ENCODE measurements around the gene ARHGEF6. TPM values are rescaled to one million over a fixed set of nuclear protein-coding genes. Genes with fewer than 3 reads are reported as not detected.
A peak's percentile ranks its signal among the peaks of the same experiment; 100 is the strongest.

Gene ARHGEF6
- total and polyA plus RNA-seq, 2 experiments from 2014 or later: 4.3 to 7.7 TPM

DNA sequence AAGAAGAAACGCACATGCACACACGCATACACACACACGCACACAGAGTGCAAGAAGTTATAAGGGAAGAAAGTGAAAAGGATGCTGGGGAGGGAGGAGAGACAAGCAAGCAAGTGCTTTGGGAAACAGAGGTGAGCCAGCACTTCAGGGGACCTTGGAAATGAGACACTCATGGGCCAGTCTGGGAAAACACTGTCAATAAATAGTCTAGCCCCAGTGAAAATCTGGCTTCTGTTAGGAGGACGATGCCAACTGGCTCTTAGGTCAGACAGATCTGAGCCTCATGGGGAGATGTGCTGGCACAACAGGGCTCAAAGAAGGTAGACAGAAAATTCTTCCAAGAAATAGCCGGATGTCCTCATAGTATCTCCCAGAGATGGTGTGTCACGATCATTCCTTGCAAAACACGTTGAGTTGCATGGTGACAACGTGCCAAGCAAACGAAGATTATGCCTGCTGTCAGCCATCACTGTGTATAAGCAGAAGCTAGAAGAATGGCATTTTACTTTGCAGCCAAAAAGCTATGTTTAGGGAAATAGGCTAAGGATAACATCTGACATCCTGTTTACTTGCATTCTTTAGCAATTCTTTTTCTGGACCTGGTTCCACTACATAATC lies 557 bp upstream of the ARHGEF6 start:
- Histone ChIP-seq H3K9me2 (ENCODE audit: insufficient read depth) (no peaks in the 10 kb centered on the region), H3K79me2 (ENCODE audit: insufficient read depth) (no peaks in the 10 kb centered on the region), H3K27me3 (replicated peaks; ENCODE audit: insufficient read depth) (no peaks in the 10 kb centered on the region), H3K36me3 (ENCODE audit: low read depth) (no peaks in the 10 kb centered on the region), H4K20me1 (ENCODE audit: insufficient read depth) (no peaks in the 10 kb centered on the region), H2AFZ (peak overlapping the region; percentile 94), H3K4me1 (ENCODE audit: insufficient read depth) (0 out of 2 replicates have a peak, but pooled peaks cover 2% of the 10 kb centered on the region), H3K4me2 (ENCODE audit: unreplicated experiment) (peak overlapping the region; percentile 95), H3K4me3 (peak overlapping the region; percentile 70), H3F3A (ENCODE audit: insufficient read depth) (peaks cover 6% of the 10 kb centered on the region; the same call in 1 of the 2 replicates), H3K9me3 (ENCODE audit: low read depth) (no peaks in the 10 kb centered on the region), H3K27ac (peak overlapping the region; percentile 40), H3K9ac (peak overlapping the region; percentile 74)
- in situ Hi-C loops (cut with MboI): no loop called here
- TF ChIP-seq EZH2 (IDR thresholded peaks at IDR 0.05; ENCODE audit: insufficient read depth, poor library complexity, severe bottlenecking) (no peak), EZH2phosphoT487 (IDR thresholded peaks at IDR 0.05; ENCODE audit: insufficient read depth, low read depth) (no peak)
- peak; percentile 74 for DNase-seq
- 0 to 2% methylated on average over 9 of the region's 9 CpGs for WGBS, 2 experiments (ENCODE audit: low coverage in 1 of 2, low lambda C conversion rate in 2 of 2, missing lambda C conversion rate in 2 of 2)

DNA sequence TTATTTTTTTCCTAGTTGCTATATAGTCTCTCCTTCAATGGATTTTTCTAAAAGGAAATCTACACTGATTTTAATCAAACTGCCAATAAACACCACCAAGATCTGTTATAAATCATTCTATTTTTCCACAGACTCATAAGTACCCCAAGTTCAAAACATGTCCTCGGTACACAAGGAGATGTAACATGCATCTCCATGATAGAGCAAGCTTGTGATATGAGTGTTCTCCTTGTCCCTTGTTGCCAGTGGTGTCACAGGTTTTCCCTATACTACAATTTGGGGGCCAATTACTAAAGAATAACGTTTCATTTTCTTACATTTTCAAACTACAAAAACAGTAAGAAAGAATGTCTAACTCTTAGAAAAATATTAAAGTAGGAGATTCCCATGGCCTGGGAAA lies 491 bp downstream of the ARHGEF6 start:
- Histone ChIP-seq H3K27ac (peak overlapping the region; percentile 40), H3F3A (ENCODE audit: insufficient read depth) (peaks cover 6% of the 10 kb centered on the region; the same call in 1 of the 2 replicates), H3K4me1 (ENCODE audit: insufficient read depth) (0 out of 2 replicates have a peak, but pooled peaks cover 2% of the 10 kb centered on the region), H3K79me2 (ENCODE audit: insufficient read depth) (no peaks in the 10 kb centered on the region), H4K20me1 (ENCODE audit: insufficient read depth) (no peaks in the 10 kb centered on the region), H3K27me3 (replicated peaks; ENCODE audit: insufficient read depth) (no peaks in the 10 kb centered on the region), H3K9ac (peak overlapping the region; percentile 74), H3K9me2 (ENCODE audit: insufficient read depth) (no peaks in the 10 kb centered on the region), H3K9me3 (ENCODE audit: low read depth) (no peaks in the 10 kb centered on the region), H3K36me3 (ENCODE audit: low read depth) (no peaks in the 10 kb centered on the region), H2AFZ (peak overlapping the region; percentile 94), H3K4me3 (peak overlapping the region; percentile 70), H3K4me2 (ENCODE audit: unreplicated experiment) (peak overlapping the region; percentile 95)
- WGBS, 2 experiments (ENCODE audit: low coverage in 1 of 2, low lambda C conversion rate in 2 of 2, missing lambda C conversion rate in 2 of 2): 6 to 10% methylated on average over 2 of the region's 2 CpGs
- in situ Hi-C loops (cut with MboI): no loop called here
- DNase-seq: peak; percentile 6
- TF ChIP-seq EZH2phosphoT487 (IDR thresholded peaks at IDR 0.05; ENCODE audit: insufficient read depth, low read depth) (no peak), EZH2 (IDR thresholded peaks at IDR 0.05; ENCODE audit: insufficient read depth, poor library complexity, severe bottlenecking) (no peak)

GRCh38 chrX:136779346-136779781 lies 1.4 kb downstream of the ARHGEF6 start:
- Histone ChIP-seq H3K79me2 (ENCODE audit: insufficient read depth) (no peaks in the 10 kb centered on the region), H3K9ac (peak overlapping the region; percentile 74), H3K9me2 (ENCODE audit: insufficient read depth) (no peaks in the 10 kb centered on the region), H3K27me3 (replicated peaks; ENCODE audit: insufficient read depth) (no peaks in the 10 kb centered on the region), H3F3A (ENCODE audit: insufficient read depth) (peaks cover 6% of the 10 kb centered on the region; the same call in 1 of the 2 replicates), H3K4me3 (peak overlapping the region; percentile 70), H3K9me3 (ENCODE audit: low read depth) (no peaks in the 10 kb centered on the region), H2AFZ (peak overlapping the region; percentile 94), H3K27ac (peak overlapping the region; percentile 40), H3K4me2 (ENCODE audit: unreplicated experiment) (peak overlapping the region; percentile 95), H4K20me1 (ENCODE audit: insufficient read depth) (no peaks in the 10 kb centered on the region), H3K36me3 (ENCODE audit: low read depth) (no peaks in the 10 kb centered on the region), H3K4me1 (ENCODE audit: insufficient read depth) (0 out of 2 replicates have a peak, but pooled peaks cover 2% of the 10 kb centered on the region)
- TF ChIP-seq EZH2phosphoT487 (IDR thresholded peaks at IDR 0.05; ENCODE audit: insufficient read depth, low read depth): no peak
- TF ChIP-seq EZH2 (IDR thresholded peaks at IDR 0.05; ENCODE audit: insufficient read depth, poor library complexity, severe bottlenecking): no peak
- WGBS, 2 experiments (ENCODE audit: low coverage in 1 of 2, low lambda C conversion rate in 2 of 2, missing lambda C conversion rate in 2 of 2): 29 to 35% methylated on average over 4 of the region's 4 CpGs
- peak; percentile 9 for DNase-seq
- in situ Hi-C loops (cut with MboI): no loop called here

DNA sequence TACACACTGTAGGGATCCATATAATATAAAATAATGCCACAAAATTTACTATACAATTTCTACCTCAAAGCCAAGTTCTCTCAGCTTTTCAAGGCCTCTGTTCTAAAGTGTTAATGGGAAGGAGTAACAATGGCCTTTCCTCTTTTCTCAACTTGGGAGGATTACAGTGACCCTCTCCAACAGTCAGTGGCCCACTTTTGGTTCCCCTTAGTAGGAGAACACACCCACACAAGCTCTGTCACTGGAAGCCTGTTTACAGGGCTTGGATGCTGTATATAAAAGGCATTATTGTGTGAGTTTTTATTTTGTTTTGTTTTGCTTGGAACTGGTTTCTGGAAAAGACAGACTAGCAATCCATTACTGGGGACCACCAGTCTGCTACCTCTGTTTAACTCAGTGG lies 1.8 kb downstream of the ARHGEF6 start:
- Histone ChIP-seq H3K4me1 (ENCODE audit: insufficient read depth) (0 out of 2 replicates have a peak, but pooled peaks cover 2% of the 10 kb centered on the region), H4K20me1 (ENCODE audit: insufficient read depth) (no peaks in the 10 kb centered on the region), H3K27ac (no peak overlapping the region), H3K9me3 (ENCODE audit: low read depth) (no peaks in the 10 kb centered on the region), H3K9ac (no peak overlapping the region), H3K79me2 (ENCODE audit: insufficient read depth) (no peaks in the 10 kb centered on the region), H3K9me2 (ENCODE audit: insufficient read depth) (no peaks in the 10 kb centered on the region), H3K36me3 (ENCODE audit: low read depth) (no peaks in the 10 kb centered on the region), H3K4me2 (ENCODE audit: unreplicated experiment) (no peak overlapping the region), H2AFZ (peak overlapping the region; percentile 94), H3K4me3 (no peak overlapping the region), H3K27me3 (replicated peaks; ENCODE audit: insufficient read depth) (no peaks in the 10 kb centered on the region), H3F3A (ENCODE audit: insufficient read depth) (peaks cover 6% of the 10 kb centered on the region; the same call in 1 of the 2 replicates)
- no peak for DNase-seq
- TF ChIP-seq EZH2 (IDR thresholded peaks at IDR 0.05; ENCODE audit: insufficient read depth, poor library complexity, severe bottlenecking): no peak
- TF ChIP-seq EZH2phosphoT487 (IDR thresholded peaks at IDR 0.05; ENCODE audit: insufficient read depth, low read depth): no peak
- in situ Hi-C loops (cut with MboI): no loop called here
